Liver (tissue), 9 donors: ENCODE results near the gene SGIP1. TPM values are rescaled to one million over a fixed set of nuclear protein-coding genes. Genes with fewer than 3 reads are reported as not detected.
A peak's percentile ranks its signal among the peaks of the same experiment; 100 is the strongest.

Source experiments
- DNase-seq: peaks from one replicate; pipeline ENCODE4 v3.0.0-alpha.2; 2017; ENCODE audit warnings: low spot score
- H3K27ac ChIP-seq, 2 donors: one replicate each; pipeline ENCODE4 v1.7.0; 2013; ENCODE audit warnings: inconsistent platforms in 2 of 2, low read length in 2 of 2, control low read depth in 1 of 2, low read depth in 1 of 2, mild to moderate bottlenecking in 1 of 2
- H3K27me3 ChIP-seq, 4 donors: one replicate each; pipeline versions ENCODE4 v1.6.1 to v1.7.0; 2013; ENCODE audit warnings: low read length in 3 of 4, inconsistent platforms in 1 of 4, mild to moderate bottlenecking in 1 of 4, moderate library complexity in 1 of 4; ENCODE audit not compliant: control insufficient read depth in 4 of 4, insufficient read depth in 4 of 4
- H3K36me3 ChIP-seq, 4 donors: one replicate each; pipeline versions ENCODE4 v1.6.1 to v1.7.0; 2013; ENCODE audit warnings: low read length in 3 of 4, mild to moderate bottlenecking in 3 of 4, low read depth in 1 of 4, moderate library complexity in 1 of 4; ENCODE audit not compliant: control insufficient read depth in 4 of 4, insufficient read depth in 3 of 4
- H3K4me1 ChIP-seq, 4 donors: one replicate each; pipeline versions ENCODE4 v1.6.1 to v1.7.0; 2013; ENCODE audit warnings: low read length in 3 of 4, mild to moderate bottlenecking in 3 of 4, moderate library complexity in 1 of 4; ENCODE audit not compliant: control insufficient read depth in 4 of 4, insufficient read depth in 4 of 4
- H3K4me3 ChIP-seq, 3 donors: one replicate each; pipeline versions ENCODE4 v1.6.1 to v1.7.0; 2013; ENCODE audit warnings: low read length in 3 of 3, control low read depth in 1 of 3, low read depth in 1 of 3, mild to moderate bottlenecking in 1 of 3
- H3K9ac ChIP-seq, 2 donors: one replicate each; pipeline ENCODE4 v1.7.0; 2013; ENCODE audit warnings: low read length in 2 of 2, mild to moderate bottlenecking in 2 of 2, moderate library complexity in 2 of 2, control low read depth in 1 of 2, low read depth in 1 of 2
- H3K9me3 ChIP-seq, 4 donors: one replicate each; pipeline versions ENCODE4 v1.6.1 to v1.7.0; 2013; ENCODE audit warnings: low read length in 3 of 4; ENCODE audit not compliant: control insufficient read depth in 4 of 4
- ATF3 ChIP-seq: IDR thresholded peaks from 2 replicates; pipeline ENCODE4 v1.6.1; 2016; ENCODE audit warnings: antibody characterized with exemption
- EGR1 ChIP-seq, 2 donors: IDR thresholded peaks; 2 replicates each; pipeline ENCODE4 v1.6.1; 2016 to 2018; ENCODE audit warnings: antibody characterized with exemption in 2 of 2, low read depth in 2 of 2
- FOXA1 ChIP-seq: IDR thresholded peaks from 2 replicates; pipeline ENCODE4 v1.6.1; 2016; ENCODE audit warnings: antibody characterized with exemption
- FOXA2 ChIP-seq: IDR thresholded peaks from 2 replicates; pipeline ENCODE4 v1.6.1; 2016; ENCODE audit warnings: antibody characterized with exemption
- GABPA ChIP-seq, 2 donors: IDR thresholded peaks in 1 of 2; conservative IDR thresholded peaks in 1 of 2; 2 replicates each; pipeline ENCODE4 v1.6.1; 2016; ENCODE audit warnings: antibody characterized with exemption in 2 of 2, mild to moderate bottlenecking in 1 of 2, moderate library complexity in 1 of 2
- HNF4A ChIP-seq, 2 donors: conservative IDR thresholded peaks; 2 replicates each; pipeline ENCODE4 v1.6.1; 2016; ENCODE audit warnings: antibody characterized with exemption in 2 of 2, mild to moderate bottlenecking in 2 of 2
- HNF4G ChIP-seq: IDR thresholded peaks from 2 replicates; pipeline ENCODE4 v1.6.1; 2016; ENCODE audit warnings: antibody characterized with exemption
- JUND ChIP-seq, 2 donors: IDR thresholded peaks; 2 replicates each; pipeline ENCODE4 v1.6.1; 2016; ENCODE audit warnings: antibody characterized with exemption in 2 of 2
- NR2F2 ChIP-seq: IDR thresholded peaks from 2 replicates; pipeline ENCODE4 v1.6.1; 2016; ENCODE audit warnings: antibody characterized with exemption
- RAD21 ChIP-seq, 2 donors: IDR thresholded peaks; 2 replicates each; pipeline ENCODE4 v1.6.1; 2016; ENCODE audit warnings: antibody characterized with exemption in 2 of 2, mild to moderate bottlenecking in 2 of 2
- RXRA ChIP-seq, 2 donors: IDR thresholded peaks; 2 replicates each; pipeline ENCODE4 v1.6.1; 2017 to 2018; ENCODE audit warnings: antibody characterized with exemption in 2 of 2, mild to moderate bottlenecking in 1 of 2
- SP1 ChIP-seq: IDR thresholded peaks from 2 replicates; pipeline ENCODE4 v1.6.1; 2018; ENCODE audit warnings: antibody characterized with exemption, mild to moderate bottlenecking
- TAF1 ChIP-seq: conservative IDR thresholded peaks from 2 replicates; pipeline ENCODE4 v1.6.1; 2016; ENCODE audit warnings: antibody characterized with exemption, mild to moderate bottlenecking
- YY1 ChIP-seq: IDR thresholded peaks from 2 replicates; pipeline ENCODE4 v1.6.1; 2016; ENCODE audit warnings: antibody characterized with exemption, mild to moderate bottlenecking
- ZBTB33 ChIP-seq: IDR thresholded peaks from 2 replicates; pipeline ENCODE4 v1.6.1; 2016; ENCODE audit warnings: antibody characterized with exemption
- WGBS: extraction: QIAGEN DNeasy Blood & Tissue Kit; methylation state at CpG from one replicate; pipeline ENCODE4 v1.1.7; 2013; 5-methylcytosine and 5-hydroxymethylcytosine counted together
- polyA plus RNA-seq, 2 donors: library from polyadenylated mRNA; stranded (reverse) in 1 of 2; unstranded in 1 of 2; fragments of 200-250 nt in 1 of 2; fragments of >200 nt in 1 of 2; fragmentation: Nextera tagmentation in 1 of 2; extraction: Ambion mirVana in 1 of 2; gene quantifications; one replicate each; pipeline versions ENCODE4 v1.2.1 to v1.2.3, GENCODE V29; 2013 to 2015
- total RNA-seq, 2 donors: library from RNA; depleted of rRNA; stranded (reverse); fragments of >200 nt; gene quantifications; one replicate each; pipeline ENCODE4 v1.2.3, GENCODE V29; 2014
- TF ChIP-seq, protein P1 (sequence below): IDR thresholded peaks from 2 replicates; pipeline ENCODE4 v1.6.1; 2016; ENCODE audit warnings: antibody characterized with exemption, mild to moderate bottlenecking
- TF ChIP-seq, protein P2 (sequence below): IDR thresholded peaks from 2 replicates; pipeline ENCODE4 v1.6.1; 2016; ENCODE audit warnings: antibody characterized with exemption
- donor health status: healthy.
- donor health status: healthy.
- donor health status: healthy.
- donor health status: healthy.
- donor health status: healthy.

SGIP1 gene
- total and polyA plus RNA-seq, 4 donors, result 0.09 to 2.5 (median 0.38) TPM

GRCh38 chr1:66705110-66705509, 171.2 kb downstream of the SGIP1 start (continued):
- TF ChIP-seq, protein P1, sequence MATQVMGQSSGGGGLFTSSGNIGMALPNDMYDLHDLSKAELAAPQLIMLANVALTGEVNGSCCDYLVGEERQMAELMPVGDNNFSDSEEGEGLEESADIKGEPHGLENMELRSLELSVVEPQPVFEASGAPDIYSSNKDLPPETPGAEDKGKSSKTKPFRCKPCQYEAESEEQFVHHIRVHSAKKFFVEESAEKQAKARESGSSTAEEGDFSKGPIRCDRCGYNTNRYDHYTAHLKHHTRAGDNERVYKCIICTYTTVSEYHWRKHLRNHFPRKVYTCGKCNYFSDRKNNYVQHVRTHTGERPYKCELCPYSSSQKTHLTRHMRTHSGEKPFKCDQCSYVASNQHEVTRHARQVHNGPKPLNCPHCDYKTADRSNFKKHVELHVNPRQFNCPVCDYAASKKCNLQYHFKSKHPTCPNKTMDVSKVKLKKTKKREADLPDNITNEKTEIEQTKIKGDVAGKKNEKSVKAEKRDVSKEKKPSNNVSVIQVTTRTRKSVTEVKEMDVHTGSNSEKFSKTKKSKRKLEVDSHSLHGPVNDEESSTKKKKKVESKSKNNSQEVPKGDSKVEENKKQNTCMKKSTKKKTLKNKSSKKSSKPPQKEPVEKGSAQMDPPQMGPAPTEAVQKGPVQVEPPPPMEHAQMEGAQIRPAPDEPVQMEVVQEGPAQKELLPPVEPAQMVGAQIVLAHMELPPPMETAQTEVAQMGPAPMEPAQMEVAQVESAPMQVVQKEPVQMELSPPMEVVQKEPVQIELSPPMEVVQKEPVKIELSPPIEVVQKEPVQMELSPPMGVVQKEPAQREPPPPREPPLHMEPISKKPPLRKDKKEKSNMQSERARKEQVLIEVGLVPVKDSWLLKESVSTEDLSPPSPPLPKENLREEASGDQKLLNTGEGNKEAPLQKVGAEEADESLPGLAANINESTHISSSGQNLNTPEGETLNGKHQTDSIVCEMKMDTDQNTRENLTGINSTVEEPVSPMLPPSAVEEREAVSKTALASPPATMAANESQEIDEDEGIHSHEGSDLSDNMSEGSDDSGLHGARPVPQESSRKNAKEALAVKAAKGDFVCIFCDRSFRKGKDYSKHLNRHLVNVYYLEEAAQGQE, result no peak
- TF ChIP-seq HNF4A (conservative IDR thresholded peaks at IDR 0.05), result peak; percentile 55 to 56

GRCh38 chr1:66711420-66711819, 177.5 kb downstream of the SGIP1 start:
- TF ChIP-seq YY1, result no peak
- TF ChIP-seq, protein P2, sequence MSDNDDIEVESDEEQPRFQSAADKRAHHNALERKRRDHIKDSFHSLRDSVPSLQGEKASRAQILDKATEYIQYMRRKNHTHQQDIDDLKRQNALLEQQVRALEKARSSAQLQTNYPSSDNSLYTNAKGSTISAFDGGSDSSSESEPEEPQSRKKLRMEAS, result no peak
- no peak for TF ChIP-seq RAD21 (IDR thresholded peaks at IDR 0.05)
- TF ChIP-seq EGR1 (IDR thresholded peaks at IDR 0.05; ENCODE audit: low read depth in 2 of 2), result no peak
- TF ChIP-seq NR2F2, result no peak
- TF ChIP-seq FOXA2, result no peak
- TF ChIP-seq, protein P1, result no peak
- TF ChIP-seq ZBTB33, result no peak
- TF ChIP-seq FOXA1, result no peak
- TF ChIP-seq TAF1, result no peak
- no peak for TF ChIP-seq JUND (IDR thresholded peaks at IDR 0.05)
- TF ChIP-seq SP1, result no peak
- TF ChIP-seq ATF3, result no peak
- TF ChIP-seq GABPA (IDR thresholded peaks at IDR 0.05 in 1 of 2, conservative IDR thresholded peaks at IDR 0.05 in 1 of 2), result no peak
- no peak for TF ChIP-seq HNF4G
- TF ChIP-seq RXRA (IDR thresholded peaks at IDR 0.05), result no peak
- no peak for DNase-seq
- H3K36me3 ChIP-seq, result no peaks in the 10 kb centered on the region
- H3K9ac ChIP-seq, result no peak overlapping the region
- H3K9me3 ChIP-seq, result no peaks in the 10 kb centered on the region
- no peak overlapping the region for H3K27ac ChIP-seq
- no peak overlapping the region for H3K4me3 ChIP-seq
- H3K4me1 ChIP-seq, result no peaks in the 10 kb centered on the region
- peaks cover 0 to 2% (median 0%) of the 10 kb centered on the region in 4 donors for H3K27me3 ChIP-seq
- 25% methylated on average over 2 of the region's 2 CpGs for WGBS
